CD4-positive, alpha-beta T cell treated with Interleukin-15 for 1 hour (primary cell): Measurements from ENCODE around the gene KDM1B.

Experiments
- DNase-seq: peaks from one replicate; pipeline ENCODE4 v3.0.0-alpha.2; 2020

Gene KDM1B

GRCh38 chr6:18235524-18235923 is 80.3 kb downstream of the KDM1B start:
- DNase-seq, result no peak

- no peak for DNase-seq
These were observed 81.9 kb downstream of the KDM1B start for GRCh38 chr6:18237167-18237566.

- no peak for DNase-seq
These were observed 85.0 kb downstream of the KDM1B start for GRCh38 chr6:18240230-18240629.

- DNase-seq, result no peak
These were observed 86.2 kb downstream of the KDM1B start for GRCh38 chr6:18241208-18242038.

- DNase-seq, result no peak
These were observed 87.0 kb downstream of the KDM1B start for GRCh38 chr6:18242062-18242851.

- no peak for DNase-seq
These were observed 88.2 kb downstream of the KDM1B start for GRCh38 chr6:18243302-18243893.

- DNase-seq, result no peak
These were observed 89.0 kb downstream of the KDM1B start for GRCh38 chr6:18244251-18244650.

- DNase-seq, result no peak
These were observed 89.9 kb downstream of the KDM1B start for GRCh38 chr6:18245079-18245478.

GRCh38 chr6:18245642-18246041 is 90.4 kb downstream of the KDM1B start:
- no peak for DNase-seq

GRCh38 chr6:18246205-18246604 is 91.0 kb downstream of the KDM1B start:
- no peak for DNase-seq

GRCh38 chr6:18247002-18247401 is 91.8 kb downstream of the KDM1B start:
- no peak for DNase-seq

GRCh38 chr6:18248698-18249097 is 93.5 kb downstream of the KDM1B start:
- DNase-seq, result no peak

GRCh38 chr6:18249271-18249670 is 94.0 kb downstream of the KDM1B start:
- DNase-seq, result no peak

GRCh38 chr6:18253635-18254034 is 98.4 kb downstream of the KDM1B start:
- no peak for DNase-seq

- no peak for DNase-seq
These were observed 99.6 kb downstream of the KDM1B start for GRCh38 chr6:18254793-18255192.

GRCh38 chr6:18259675-18260447 is 104.6 kb downstream of the KDM1B start:
- no peak for DNase-seq

GRCh38 chr6:18260448-18261106 is 105.4 kb downstream of the KDM1B start:
- DNase-seq, result peak; percentile 33

GRCh38 chr6:18261877-18262276 is 106.7 kb downstream of the KDM1B start:
- no peak for DNase-seq

GRCh38 chr6:18262702-18263417 is 107.6 kb downstream of the KDM1B start:
- DNase-seq, result no peak

GRCh38 chr6:18263418-18264218 is 108.4 kb downstream of the KDM1B start:
- DNase-seq, result no peak
